ENCODE measurements around the gene CHD5. TPM values are rescaled to one million over a fixed set of nuclear protein-coding genes. Genes with fewer than 3 reads are reported as not detected.

Gene CHD5
- total RNA-seq, 4 donors from 2014 or later: 0.05 TPM; not detected in 3

DNA sequence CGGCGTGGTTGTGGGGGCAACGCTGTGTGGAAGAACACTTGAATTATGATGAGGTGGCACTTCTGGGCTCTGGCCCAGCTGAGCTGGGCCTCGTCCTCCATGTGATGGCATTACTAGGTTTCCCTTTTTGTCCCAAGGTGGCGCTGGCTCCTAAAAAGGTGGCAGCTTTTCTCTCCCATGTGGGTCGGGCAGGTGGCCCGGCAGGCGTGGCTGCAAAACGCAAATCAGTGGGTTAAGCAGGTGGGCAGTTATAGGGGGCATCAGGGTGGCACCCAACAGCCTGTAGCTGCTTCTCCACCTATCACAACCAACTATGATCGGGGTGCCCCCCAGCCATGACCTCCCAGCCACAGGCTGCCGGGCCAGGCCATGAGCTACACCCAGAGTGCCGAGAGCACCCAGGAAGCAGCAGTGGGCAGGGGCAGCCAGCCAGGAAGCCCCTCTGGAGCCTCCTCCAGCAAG is 74.9 kb downstream of the CHD5 start:
- Histone ChIP-seq H3K9me3 (no peaks in the 10 kb centered on the region), H3K27ac (no peak overlapping the region), H3K36me3 (no peaks in the 10 kb centered on the region), H3K27me3 (peaks cover 13 to 38% (median 14%) of the 10 kb centered on the region in 3 donors), H3K4me1 (no peaks in the 10 kb centered on the region), H3K4me3 (no peak overlapping the region)
- TF ChIP-seq CTCF (IDR thresholded peaks at IDR 0.05 in 4 of 5, conservative IDR thresholded peaks at IDR 0.05 in 1 of 5) (no peak), POLR2A (IDR thresholded peaks at IDR 0.05) (no peak)
- no peak for ATAC-seq
- no peak for DNase-seq
- in situ Hi-C loops (cut with MboI; ENCODE audit: low sequenced_read_pairs in 4 of 4) (no loop called here), intact Hi-C loops (cut with DNase I; ENCODE audit: low total_unique reads) (no loop called here)

GRCh38 chr1:6104631-6105030 is 75.5 kb downstream of the CHD5 start:
- no peak for TF ChIP-seq POLR2A (IDR thresholded peaks at IDR 0.05)
- TF ChIP-seq CTCF (IDR thresholded peaks at IDR 0.05 in 4 of 5, conservative IDR thresholded peaks at IDR 0.05 in 1 of 5): no peak
- peaks cover 11 to 32% (median 13%) of the 10 kb centered on the region in 3 donors for H3K27me3 ChIP-seq
- in situ Hi-C loops (cut with MboI; ENCODE audit: low sequenced_read_pairs in 4 of 4): no loop called here
- ATAC-seq: no peak
- no peaks in the 10 kb centered on the region for H3K9me3 ChIP-seq
- no peak overlapping the region for H3K4me3 ChIP-seq
- no peak for DNase-seq
- intact Hi-C loops (cut with DNase I; ENCODE audit: low total_unique reads): no loop called here
- H3K27ac ChIP-seq: no peak overlapping the region
- no peaks in the 10 kb centered on the region for H3K36me3 ChIP-seq
- no peaks in the 10 kb centered on the region for H3K4me1 ChIP-seq

DNA sequence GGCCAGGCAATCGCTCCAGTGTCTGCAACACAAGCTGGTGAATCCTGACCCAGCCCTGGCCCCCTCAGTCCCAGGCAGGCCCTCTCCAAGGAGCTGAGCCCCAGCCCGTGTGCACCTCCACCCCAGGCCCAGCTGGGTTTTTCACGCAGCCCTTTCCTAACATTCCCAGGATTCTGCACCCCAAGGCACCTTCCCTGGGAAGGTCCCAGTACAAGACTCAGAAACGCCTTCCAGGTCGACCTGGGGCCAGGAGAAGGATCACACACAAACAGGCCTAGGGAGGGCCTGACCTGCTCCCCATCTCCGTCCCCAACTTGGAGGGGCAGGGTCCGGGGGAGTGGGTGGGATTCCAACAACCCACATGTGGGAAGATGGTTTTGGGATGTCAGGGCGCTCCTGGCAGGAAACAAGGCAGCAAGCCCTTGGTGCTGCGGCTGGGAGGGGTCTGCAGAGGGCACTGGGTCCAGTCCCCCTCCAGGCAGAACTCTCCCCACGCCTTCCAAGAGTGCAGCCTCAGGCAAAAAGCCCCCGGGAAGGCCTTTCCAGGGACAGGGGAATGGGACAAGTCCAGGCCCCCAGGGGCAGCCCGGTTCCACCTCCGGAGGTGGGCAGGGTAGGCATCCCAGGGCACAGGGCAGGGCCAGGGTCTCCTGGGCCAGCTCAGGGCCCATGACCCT is 76.1 kb downstream of the CHD5 start:
- no peaks in the 10 kb centered on the region for H3K36me3 ChIP-seq
- no peaks in the 10 kb centered on the region for H3K9me3 ChIP-seq
- H3K27ac ChIP-seq: no peak overlapping the region
- H3K4me3 ChIP-seq: no peak overlapping the region
- intact Hi-C loops (cut with DNase I; ENCODE audit: low total_unique reads) (no loop called here), in situ Hi-C loops (cut with MboI; ENCODE audit: low sequenced_read_pairs in 4 of 4) (no loop called here)
- peaks cover 10 to 26% (median 11%) of the 10 kb centered on the region in 3 donors for H3K27me3 ChIP-seq
- H3K4me1 ChIP-seq: no peaks in the 10 kb centered on the region
- TF ChIP-seq CTCF (IDR thresholded peaks at IDR 0.05 in 4 of 5, conservative IDR thresholded peaks at IDR 0.05 in 1 of 5): no peak
- TF ChIP-seq POLR2A (IDR thresholded peaks at IDR 0.05): no peak
- ATAC-seq: no peak
- DNase-seq: no peak

DNA sequence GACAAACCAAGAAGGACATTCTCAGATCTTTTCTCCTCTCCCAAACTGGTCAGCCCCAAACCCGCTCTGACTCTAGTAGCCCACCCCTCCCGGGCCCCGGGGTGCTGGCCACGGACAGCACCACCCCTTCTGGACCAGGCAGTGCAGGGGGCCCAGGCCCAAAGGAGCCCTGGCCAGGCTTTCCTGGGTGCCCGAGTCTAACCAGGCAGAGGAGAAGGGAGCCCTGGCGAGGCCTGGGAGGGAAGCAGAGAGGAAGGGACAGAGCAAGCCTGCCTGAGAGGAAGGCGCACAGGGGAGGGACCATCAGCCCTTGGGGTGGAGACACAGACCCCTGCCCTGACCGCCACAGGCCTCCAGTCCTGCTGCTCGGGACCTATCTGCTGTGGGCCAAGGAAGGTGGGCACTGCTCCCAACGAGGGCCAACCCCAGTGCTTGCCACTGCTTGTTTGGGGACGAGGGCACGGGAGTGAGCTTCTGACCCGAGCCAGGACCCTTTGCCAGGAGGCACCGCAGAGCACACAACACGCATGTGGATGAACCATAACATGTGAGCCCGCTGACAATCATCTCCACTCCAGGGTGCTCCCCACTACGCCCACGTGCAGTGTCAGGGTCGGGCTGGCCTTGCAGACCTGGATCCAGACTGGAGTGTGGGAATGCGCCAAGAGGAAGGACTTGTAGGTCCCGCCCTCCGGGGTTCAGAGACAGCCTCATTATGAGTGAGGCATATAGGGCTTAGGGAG is 76.8 kb downstream of the CHD5 start:
- Histone ChIP-seq H3K9me3 (no peaks in the 10 kb centered on the region), H3K27ac (no peak overlapping the region), H3K27me3 (peaks cover 10 to 21% (median 11%) of the 10 kb centered on the region in 3 donors), H3K4me3 (no peak overlapping the region), H3K36me3 (no peaks in the 10 kb centered on the region), H3K4me1 (no peaks in the 10 kb centered on the region)
- in situ Hi-C loops (cut with MboI; ENCODE audit: low sequenced_read_pairs in 4 of 4): no loop called here
- DNase-seq (no peak), ATAC-seq (no peak)
- no peak for TF ChIP-seq CTCF (IDR thresholded peaks at IDR 0.05 in 4 of 5, conservative IDR thresholded peaks at IDR 0.05 in 1 of 5)
- no peak for TF ChIP-seq POLR2A (IDR thresholded peaks at IDR 0.05)
- intact Hi-C loops (cut with DNase I; ENCODE audit: low total_unique reads): no loop called here

Measured in gastrocnemius medialis (tissue), 4 donors.